ENCODE measurements around the gene FAM193B. TPM values are rescaled to one million over a fixed set of nuclear protein-coding genes. Genes with fewer than 3 reads are reported as not detected.

The FAM193B gene
- total RNA-seq, 1 experiment from 2014 or later, result 41.1 TPM

- no TSS peak for BruUV-seq (replicated peaks)
- CTCF ChIA-PET, result no interaction called here
- TF ChIP-seq CTCF (conservative IDR thresholded peaks at IDR 0.05; ENCODE audit: low read depth, low read length), result peak; percentile 41
- no peak for TF ChIP-seq EZH2 (IDR thresholded peaks at IDR 0.05; ENCODE audit: low read length, unreplicated experiment)
Observed at GRCh38 chr5:177520916-177521513, 33.3 kb downstream of the FAM193B start.

GRCh38 chr5:177520271-177520670 lies 34.1 kb downstream of the FAM193B start:
- ChIA-PET POLR2A (ENCODE audit: unreplicated experiment) (no interaction called here), CTCF (no interaction called here)
- Histone ChIP-seq H3K79me2 (ENCODE audit: low read length) (peaks cover 30% of the 10 kb centered on the region), H3K4me1 (ENCODE audit: insufficient read depth, low read length) (peaks cover 18% of the 10 kb centered on the region), H3K9ac (ENCODE audit: low read length) (no peak overlapping the region), H3F3A (ENCODE audit: low read length, unreplicated experiment) (no peaks in the 10 kb centered on the region), H3K4me3 (ENCODE audit: low read length) (no peak overlapping the region), H3K27ac (ENCODE audit: low read length) (no peak overlapping the region), H3K27me3 (ENCODE audit: low read length) (no peaks in the 10 kb centered on the region), H3K9me2 (replicated peaks; ENCODE audit: low read length) (no peaks in the 10 kb centered on the region), H4K20me1 (ENCODE audit: low read length) (no peaks in the 10 kb centered on the region), H3K36me3 (ENCODE audit: low read depth, low read length) (peaks cover 21% of the 10 kb centered on the region), H2AFZ (ENCODE audit: low read length) (no peak overlapping the region), H3K9me3 (ENCODE audit: low read length) (no peaks in the 10 kb centered on the region), H3K4me2 (ENCODE audit: low read length) (no peak overlapping the region)
- ATAC-seq, result no peak
- intact Hi-C loops (cut with micrococcal nuclease), result no loop called here
- TF ChIP-seq EZH2phosphoT487 (IDR thresholded peaks at IDR 0.05; ENCODE audit: borderline replicate concordance, low read length) (no peak), CTCF (conservative IDR thresholded peaks at IDR 0.05; ENCODE audit: low read depth, low read length) (no peak), EZH2 (IDR thresholded peaks at IDR 0.05; ENCODE audit: low read length, unreplicated experiment) (no peak)
- no peak for DNase-seq
- BruUV-seq (replicated peaks), result no TSS peak

More at GRCh38 chr5:177520916-177521513, 33.3 kb downstream of the FAM193B start:
- intact Hi-C loops (cut with micrococcal nuclease), result no loop called here
- Histone ChIP-seq H3K9me2 (replicated peaks; ENCODE audit: low read length) (no peaks in the 10 kb centered on the region), H3K9ac (ENCODE audit: low read length) (no peak overlapping the region), H3K4me3 (ENCODE audit: low read length) (no peak overlapping the region), H4K20me1 (ENCODE audit: low read length) (no peaks in the 10 kb centered on the region), H3K27ac (ENCODE audit: low read length) (no peak overlapping the region), H3K4me1 (ENCODE audit: insufficient read depth, low read length) (peaks cover 11% of the 10 kb centered on the region), H3K4me2 (ENCODE audit: low read length) (no peak overlapping the region), H3F3A (ENCODE audit: low read length, unreplicated experiment) (no peaks in the 10 kb centered on the region), H2AFZ (ENCODE audit: low read length) (no peak overlapping the region), H3K27me3 (ENCODE audit: low read length) (no peaks in the 10 kb centered on the region), H3K36me3 (ENCODE audit: low read depth, low read length) (peaks cover 15% of the 10 kb centered on the region; the same call in 1 of the 2 replicates), H3K79me2 (ENCODE audit: low read length) (peaks cover 23% of the 10 kb centered on the region), H3K9me3 (ENCODE audit: low read length) (no peaks in the 10 kb centered on the region)
- no peak for ATAC-seq
- DNase-seq, result no peak
- POLR2A ChIA-PET (ENCODE audit: unreplicated experiment), result no interaction called here

- intact Hi-C loops (cut with micrococcal nuclease), result loop anchor here (5.0 kb wide), 1 partner anchor 33 kb away; the partner anchor contains the start of gene FAM193B
- ChIA-PET CTCF (no interaction called here), POLR2A (ENCODE audit: unreplicated experiment) (no interaction called here)
- Histone ChIP-seq H2AFZ (ENCODE audit: low read length) (no peak overlapping the region), H3K79me2 (ENCODE audit: low read length) (peaks cover 36% of the 10 kb centered on the region), H3K36me3 (ENCODE audit: low read depth, low read length) (peaks cover 27% of the 10 kb centered on the region), H3K27ac (ENCODE audit: low read length) (no peak overlapping the region), H3K9me3 (ENCODE audit: low read length) (no peaks in the 10 kb centered on the region), H3K9ac (ENCODE audit: low read length) (no peak overlapping the region), H3K27me3 (ENCODE audit: low read length) (no peaks in the 10 kb centered on the region), H3F3A (ENCODE audit: low read length, unreplicated experiment) (no peaks in the 10 kb centered on the region), H3K9me2 (replicated peaks; ENCODE audit: low read length) (no peaks in the 10 kb centered on the region), H3K4me2 (ENCODE audit: low read length) (peak overlapping the region; percentile 72; the same call in 1 of the 2 replicates), H4K20me1 (ENCODE audit: low read length) (no peaks in the 10 kb centered on the region), H3K4me3 (ENCODE audit: low read length) (peak overlapping the region; percentile 55; the same call in 1 of the 2 replicates), H3K4me1 (ENCODE audit: insufficient read depth, low read length) (peaks cover 22% of the 10 kb centered on the region)
- DNase-seq, result no peak
- ATAC-seq, result no peak
- no peak for TF ChIP-seq EZH2 (IDR thresholded peaks at IDR 0.05; ENCODE audit: low read length, unreplicated experiment)
- TF ChIP-seq EZH2phosphoT487 (IDR thresholded peaks at IDR 0.05; ENCODE audit: borderline replicate concordance, low read length), result no peak
- TF ChIP-seq CTCF (conservative IDR thresholded peaks at IDR 0.05; ENCODE audit: low read depth, low read length), result no peak
- no TSS peak for BruUV-seq (replicated peaks)
Observed at GRCh38 chr5:177519463-177520235, 34.7 kb downstream of the FAM193B start.

Measured in PC-3 (cell line).